ENCODE measurements around the gene CBARP.

Gene CBARP

GRCh38 chr19:1227304-1228054 lies 10.3 kb downstream of the CBARP start:
- no peak for DNase-seq (ENCODE audit: low read depth)

- no peak for DNase-seq (ENCODE audit: low read depth)
These were observed 11.1 kb downstream of the CBARP start for GRCh38 chr19:1226522-1227303.

GRCh38 chr19:1226227-1226518 lies 11.6 kb downstream of the CBARP start:
- DNase-seq (ENCODE audit: low read depth): no peak

GRCh38 chr19:1225440-1226226 lies 12.2 kb downstream of the CBARP start:
- no peak for DNase-seq (ENCODE audit: low read depth)

- no peak for DNase-seq (ENCODE audit: low read depth)
These were observed 13.0 kb downstream of the CBARP start for GRCh38 chr19:1224847-1225246.

GRCh38 chr19:1224047-1224825 lies 13.6 kb downstream of the CBARP start:
- DNase-seq (ENCODE audit: low read depth): no peak

GRCh38 chr19:1223018-1223855 lies 14.6 kb downstream of the CBARP start:
- no peak for DNase-seq (ENCODE audit: low read depth)

GRCh38 chr19:1222394-1222793 lies 15.4 kb downstream of the CBARP start:
- no peak for DNase-seq (ENCODE audit: low read depth)

- no peak for DNase-seq (ENCODE audit: low read depth)
These were observed 15.9 kb downstream of the CBARP start for GRCh38 chr19:1221904-1222255.

- DNase-seq (ENCODE audit: low read depth): no peak
These were observed 16.6 kb downstream of the CBARP start for GRCh38 chr19:1220976-1221903.

GRCh38 chr19:1220477-1220930 lies 17.3 kb downstream of the CBARP start:
- DNase-seq (ENCODE audit: low read depth): no peak

- DNase-seq (ENCODE audit: low read depth): no peak
These were observed 17.9 kb downstream of the CBARP start for GRCh38 chr19:1219786-1220476.

GRCh38 chr19:1218751-1219567 lies 18.8 kb downstream of the CBARP start:
- no peak for DNase-seq (ENCODE audit: low read depth)

- DNase-seq (ENCODE audit: low read depth): no peak
These were observed 20.4 kb downstream of the CBARP start for GRCh38 chr19:1217366-1217765.

GRCh38 chr19:1216756-1217155 lies 21.0 kb downstream of the CBARP start:
- no peak for DNase-seq (ENCODE audit: low read depth)

- DNase-seq (ENCODE audit: low read depth): no peak
These were observed 22.7 kb downstream of the CBARP start for GRCh38 chr19:1214862-1215731.

GRCh38 chr19:1214299-1214861 lies 23.4 kb downstream of the CBARP start:
- DNase-seq (ENCODE audit: low read depth): no peak
